HG02943 (cell line): ENCODE measurements around the gene APOA5.
"Not testable (repeated sequence)": the region's sequence is repeated elsewhere in the genome, so short reads cannot be mapped to it uniquely, and the experiment has no call there.

Experiments used
- ATAC-seq: cut with Tn5 transposase; IDR thresholded peaks from one replicate; pipeline ENCODE4 v1.9.1; 2021; ENCODE audit warnings: mild to moderate bottlenecking, low read depth, moderate library complexity; ENCODE audit not compliant: unreplicated experiment

The APOA5 gene

DNA sequence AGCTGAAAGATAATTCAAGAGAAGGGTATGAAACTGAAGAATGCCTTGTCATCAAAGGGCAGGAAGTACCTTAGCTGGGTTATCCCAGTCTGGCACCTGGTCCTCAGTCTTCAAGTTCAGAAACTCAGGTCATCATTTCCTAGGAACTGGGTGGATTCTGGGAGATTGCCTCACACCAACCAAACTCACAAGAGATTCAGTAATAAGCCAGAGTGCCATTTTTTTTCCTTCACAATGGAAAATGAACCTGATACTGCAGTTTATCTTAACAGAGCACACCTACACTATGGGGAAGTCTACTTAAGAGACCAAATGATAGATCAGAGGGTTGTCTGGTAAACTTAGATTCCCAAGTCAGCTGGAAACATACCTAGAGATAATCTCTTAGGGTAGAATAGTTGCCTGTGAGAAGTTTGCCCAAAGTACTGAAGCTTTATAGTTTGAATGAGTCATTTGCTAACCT, 15.1 kb downstream of the APOA5 start:
- ATAC-seq, result no peak

DNA sequence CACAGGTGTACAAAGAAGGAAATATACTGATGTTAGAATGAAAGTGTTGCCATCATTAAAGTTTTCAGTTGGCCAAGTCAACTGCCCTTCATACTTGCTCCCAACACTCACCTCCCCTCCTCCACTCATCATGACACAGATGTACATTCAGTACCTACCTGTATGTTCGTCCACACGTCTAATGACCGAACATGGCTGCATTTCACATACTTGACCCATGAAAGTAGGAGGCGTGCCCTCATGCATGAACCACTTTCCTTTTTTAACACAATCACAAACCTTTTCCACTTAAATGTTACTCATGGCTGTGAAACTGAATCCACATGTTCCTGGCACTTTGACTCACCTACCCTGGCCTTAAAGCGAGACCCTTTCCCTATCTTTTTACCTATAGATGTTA, 15.7 kb downstream of the APOA5 start:
- no peak for ATAC-seq

DNA sequence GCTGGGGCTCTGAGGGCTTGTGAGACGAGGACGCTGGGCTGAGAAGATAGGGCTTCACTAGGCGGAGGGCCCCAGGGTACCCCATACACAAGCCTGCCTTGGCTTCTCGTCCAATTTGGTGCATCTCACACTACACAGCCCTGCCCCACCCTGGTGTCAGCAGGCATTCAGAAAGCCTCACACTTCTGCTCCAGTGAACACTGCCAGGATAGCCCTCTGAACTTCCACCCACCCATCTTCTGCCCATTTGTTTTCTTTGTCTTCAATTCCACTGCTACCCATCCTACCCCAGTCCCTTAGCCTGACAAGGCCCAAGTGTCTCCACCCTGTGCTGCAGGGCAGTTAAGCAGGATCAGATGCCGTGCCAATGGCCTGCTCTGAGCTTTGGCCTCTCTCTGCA, 17.0 kb downstream of the APOA5 start:
- ATAC-seq, result no peak

DNA sequence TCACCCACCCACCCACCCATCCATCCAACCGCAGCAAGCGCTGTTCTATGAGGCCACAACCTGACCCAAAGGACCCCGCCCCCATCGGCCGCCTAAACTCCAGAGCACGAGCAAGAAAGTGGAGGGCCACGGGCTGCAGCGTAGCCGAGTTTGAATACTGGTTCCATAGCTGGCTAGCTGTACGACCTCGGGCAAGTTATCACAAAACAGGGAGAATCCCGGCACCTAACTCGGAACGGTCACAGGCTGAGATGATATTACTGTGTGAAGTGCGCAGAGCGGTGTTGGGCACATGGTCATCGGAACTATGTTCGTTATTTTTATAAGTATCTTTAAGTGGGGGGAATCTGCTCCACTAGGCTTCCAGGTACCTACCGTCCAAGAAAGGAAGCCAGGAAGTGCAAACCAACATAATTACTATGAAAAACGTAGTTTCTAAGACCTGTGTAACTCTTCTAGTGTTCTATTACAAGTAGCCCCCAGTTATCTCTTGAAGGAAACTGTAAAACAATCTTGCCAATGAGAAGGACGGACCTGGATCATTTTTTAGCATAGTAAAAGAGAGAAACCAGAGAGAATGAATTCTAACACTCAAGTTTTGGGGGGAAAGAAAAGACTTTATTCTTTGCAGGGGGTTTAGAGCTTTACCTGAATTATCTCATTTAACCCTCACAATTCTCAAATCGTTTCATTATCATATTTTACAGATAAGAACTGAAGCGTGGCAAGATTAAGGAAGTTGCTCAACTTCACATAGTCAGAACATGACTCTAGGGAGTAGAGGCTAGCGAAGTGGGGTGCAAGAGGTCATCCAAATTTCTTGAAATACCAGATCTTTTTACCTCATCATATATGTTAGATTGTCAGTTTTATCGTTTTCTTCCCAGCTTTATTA, 18.2 kb downstream of the APOA5 start:
- ATAC-seq, result peak; percentile 44

DNA sequence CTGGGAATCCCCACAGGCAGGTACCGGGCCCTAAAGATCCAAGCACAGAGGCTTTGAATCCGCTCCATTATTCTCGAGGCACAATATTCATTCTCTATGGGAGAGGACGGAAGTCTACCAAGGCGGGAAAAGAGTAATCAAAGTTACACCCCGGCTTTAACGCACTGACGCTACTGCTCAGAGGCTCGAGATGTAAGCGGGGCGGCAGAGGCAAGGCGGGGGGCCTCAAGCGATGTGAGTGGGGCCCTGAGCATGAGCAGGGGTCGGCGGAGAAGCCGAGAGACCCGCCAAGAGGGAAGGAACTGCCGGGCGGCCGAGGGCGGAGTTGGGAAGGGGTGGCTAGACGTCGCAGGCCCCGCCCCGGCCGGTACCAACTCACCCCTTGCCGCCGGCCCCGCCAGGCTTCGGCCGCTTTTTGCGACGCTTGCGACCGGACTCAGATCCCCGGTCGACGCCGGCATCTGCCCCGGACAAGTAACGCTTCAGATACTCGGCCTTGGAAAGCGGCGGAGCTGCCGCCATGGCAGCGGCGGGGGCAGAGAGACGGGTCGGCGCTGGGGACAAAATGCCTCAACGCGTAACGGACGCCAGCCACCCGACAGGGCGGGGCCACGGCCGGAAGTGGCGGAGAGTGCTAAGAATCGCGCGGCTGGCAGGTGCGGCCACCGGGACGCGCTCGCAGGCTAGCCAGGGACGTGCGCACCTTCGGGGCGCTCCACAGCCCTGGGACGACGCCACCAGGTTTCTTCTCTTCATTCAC, 19.1 kb downstream of the APOA5 start, which contains the start of gene BUD13:
BUD13 (minus strand) TSS at position 545 of the 760 bp plus-strand sequence; CDS start at position 522, 23 bp downstream.
- ATAC-seq, result peak; percentile 80

DNA sequence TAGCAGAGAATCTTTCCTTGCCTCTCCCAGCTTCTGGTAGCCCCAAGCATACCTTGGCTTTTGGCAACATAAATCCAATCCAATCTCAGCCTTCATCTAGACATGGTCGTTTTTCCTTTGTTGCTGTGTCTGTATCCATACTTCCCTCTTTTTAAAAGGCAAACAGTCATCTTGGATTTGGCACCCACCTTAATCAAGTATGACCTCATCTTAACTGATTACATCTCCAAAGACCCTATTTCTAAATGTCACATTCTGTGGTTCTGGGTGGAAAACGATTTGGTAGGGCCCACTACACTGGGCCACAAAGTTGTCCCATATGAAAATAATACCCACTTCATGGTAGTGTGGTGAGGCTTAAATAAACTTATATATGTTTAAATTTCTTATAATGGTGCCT, 19.7 kb downstream of the APOA5 start:
- ATAC-seq, result no peak

DNA sequence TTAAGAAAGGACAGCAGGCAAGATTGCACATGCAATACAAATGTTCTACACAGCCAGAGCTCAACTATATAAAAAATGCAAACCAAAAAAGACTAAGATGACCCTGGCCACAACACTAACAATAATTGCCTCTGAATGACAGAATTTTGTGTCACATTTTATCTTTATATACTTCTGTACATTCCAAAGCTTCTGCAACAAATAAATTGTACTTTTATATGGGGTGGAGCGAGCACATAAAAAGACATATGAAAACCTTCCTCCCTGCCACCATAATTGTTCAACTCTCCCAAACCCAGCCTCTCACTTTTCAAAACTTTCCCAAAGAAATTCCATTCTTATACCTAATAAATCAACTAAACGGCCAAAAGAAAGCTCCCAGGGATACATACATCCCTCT, 29.5 kb downstream of the APOA5 start:
- ATAC-seq, result no peak

DNA sequence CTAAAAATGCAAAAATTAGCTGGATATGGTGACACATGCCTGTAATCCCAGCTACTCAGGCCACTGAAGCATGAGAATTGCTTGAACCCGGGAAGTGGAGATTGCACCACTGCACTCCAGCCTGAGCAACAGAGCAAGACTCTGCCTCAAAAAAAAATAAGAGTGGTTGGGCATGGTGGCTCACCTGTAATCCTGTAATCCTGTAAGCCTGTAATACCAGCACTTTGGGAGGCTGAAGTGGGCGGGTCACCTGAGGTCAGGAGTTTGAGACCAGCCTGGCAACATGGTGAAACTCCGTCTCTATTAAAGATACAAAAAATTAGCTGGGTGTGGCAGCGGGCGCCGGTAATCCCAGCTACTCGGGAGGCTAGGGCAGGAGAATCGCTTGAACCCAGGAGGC, 35.6 kb downstream of the APOA5 start:
- ATAC-seq, result not testable (repeated sequence)

DNA sequence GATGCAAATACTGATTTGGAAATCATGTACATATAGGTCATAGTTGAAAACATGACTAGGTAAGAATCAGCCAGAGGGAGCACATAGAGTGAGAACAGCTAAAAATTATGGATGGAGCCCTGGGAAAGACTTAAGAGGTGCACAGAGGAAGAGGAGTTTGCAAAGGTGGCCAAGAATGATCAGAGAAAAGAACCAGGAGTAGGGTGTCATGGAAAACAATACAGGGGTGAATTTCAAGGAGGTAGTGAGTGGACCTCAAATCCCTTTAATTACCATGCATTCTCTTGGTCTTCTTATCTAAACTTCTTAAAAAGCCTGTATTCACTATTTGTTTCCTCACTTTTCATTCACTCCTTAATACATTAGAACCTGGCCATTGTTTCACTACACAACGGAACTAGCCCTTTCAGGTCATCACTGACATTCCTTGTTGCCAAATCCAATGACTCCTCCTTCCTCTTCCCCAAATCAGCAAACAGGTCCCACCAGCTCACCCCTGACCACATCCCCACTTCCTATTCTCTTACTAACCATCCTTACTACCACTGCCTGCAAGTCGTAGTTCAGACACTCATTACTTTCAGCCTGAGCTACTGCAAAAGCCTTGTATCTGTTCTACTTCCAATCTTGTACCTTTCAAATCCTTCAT, 41.5 kb downstream of the APOA5 start:
- no peak for ATAC-seq

DNA sequence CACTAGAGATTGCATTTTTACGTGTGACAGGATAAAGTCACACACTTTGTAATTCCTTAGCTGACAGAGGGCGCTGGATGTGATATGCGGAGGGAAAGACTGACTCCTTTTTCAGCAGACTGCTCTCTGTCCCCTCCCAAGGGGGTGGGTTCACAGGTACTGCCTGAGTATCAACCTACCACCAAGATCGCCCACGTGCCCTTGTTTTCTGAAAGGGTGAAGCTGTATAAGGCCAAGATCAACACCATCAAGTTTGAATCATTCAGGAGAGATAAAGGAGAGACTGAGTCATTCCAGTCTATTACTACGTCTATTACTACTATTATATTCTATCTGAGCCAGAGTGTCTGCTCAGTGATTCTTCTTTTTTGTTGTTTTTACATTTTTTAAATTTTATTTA, 49.6 kb downstream of the APOA5 start:
- no peak for ATAC-seq

DNA sequence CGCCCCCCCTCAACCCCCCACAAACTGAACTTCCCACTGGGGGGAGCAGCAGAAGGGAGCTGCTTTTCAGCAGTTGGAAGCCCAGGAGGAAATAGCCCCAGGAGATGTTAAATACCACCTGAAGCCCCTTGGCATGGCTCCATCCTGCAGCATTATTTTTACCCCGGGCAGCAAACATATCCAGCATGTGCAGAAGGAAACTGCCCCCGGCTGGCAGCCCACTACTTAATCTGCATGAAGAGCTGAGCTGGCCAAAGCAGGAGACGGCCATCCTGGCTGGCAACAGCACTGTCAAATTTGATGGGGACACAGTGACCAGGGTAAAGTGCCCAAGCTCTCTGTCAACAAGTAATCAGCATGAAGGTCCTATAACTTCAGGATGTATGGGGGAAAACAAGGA, 50.9 kb downstream of the APOA5 start:
- ATAC-seq, result no peak
